Body of pancreas (tissue), 4 donors: Measurements from ENCODE around the gene PTP4A2.

Source experiments
- POLR2A ChIP-seq, 3 donors: fragments of 450-650 bp; IDR thresholded peaks; one replicate each; pipeline ENCODE4 v1.6.1; 2016; ENCODE audit warnings: antibody characterized with exemption in 3 of 3, mild to moderate bottlenecking in 2 of 3
- TF ChIP-seq, protein P1 (sequence below), 7 experiments: fragments of 450-650 bp in 4 of 7; fragments of 200-600 bp in 3 of 7; sonication (generic) in 3 of 7; IDR thresholded peaks; one replicate each; pipeline ENCODE4 v1.5.1; 2016 to 2019; ENCODE audit warnings: antibody characterized with exemption in 7 of 7

DNA sequence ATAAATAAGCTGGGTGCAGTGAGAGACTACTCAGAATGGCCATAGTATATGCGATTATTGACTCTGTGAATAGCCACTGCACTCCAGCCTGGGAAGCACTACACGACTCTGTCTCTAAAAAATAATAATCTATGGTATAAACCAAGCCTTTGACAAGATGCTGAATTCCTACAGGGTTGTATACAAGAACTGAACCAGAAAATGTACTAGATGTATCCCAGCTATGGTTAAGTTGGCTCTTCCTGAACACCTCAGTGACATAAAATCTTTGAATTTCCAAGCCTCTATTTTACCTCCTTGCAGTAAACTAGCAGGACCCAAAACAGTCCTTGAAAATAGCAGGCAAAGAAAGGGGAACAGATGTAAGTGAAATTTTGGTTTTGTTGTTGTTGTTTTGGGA lies 32.5 kb downstream of the PTP4A2 start:
- TF ChIP-seq, protein P1, sequence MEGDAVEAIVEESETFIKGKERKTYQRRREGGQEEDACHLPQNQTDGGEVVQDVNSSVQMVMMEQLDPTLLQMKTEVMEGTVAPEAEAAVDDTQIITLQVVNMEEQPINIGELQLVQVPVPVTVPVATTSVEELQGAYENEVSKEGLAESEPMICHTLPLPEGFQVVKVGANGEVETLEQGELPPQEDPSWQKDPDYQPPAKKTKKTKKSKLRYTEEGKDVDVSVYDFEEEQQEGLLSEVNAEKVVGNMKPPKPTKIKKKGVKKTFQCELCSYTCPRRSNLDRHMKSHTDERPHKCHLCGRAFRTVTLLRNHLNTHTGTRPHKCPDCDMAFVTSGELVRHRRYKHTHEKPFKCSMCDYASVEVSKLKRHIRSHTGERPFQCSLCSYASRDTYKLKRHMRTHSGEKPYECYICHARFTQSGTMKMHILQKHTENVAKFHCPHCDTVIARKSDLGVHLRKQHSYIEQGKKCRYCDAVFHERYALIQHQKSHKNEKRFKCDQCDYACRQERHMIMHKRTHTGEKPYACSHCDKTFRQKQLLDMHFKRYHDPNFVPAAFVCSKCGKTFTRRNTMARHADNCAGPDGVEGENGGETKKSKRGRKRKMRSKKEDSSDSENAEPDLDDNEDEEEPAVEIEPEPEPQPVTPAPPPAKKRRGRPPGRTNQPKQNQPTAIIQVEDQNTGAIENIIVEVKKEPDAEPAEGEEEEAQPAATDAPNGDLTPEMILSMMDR (IDR thresholded peaks at IDR 0.05), result no peak
- no peak for TF ChIP-seq POLR2A (IDR thresholded peaks at IDR 0.05)
